Testis (tissue), 3 donors: ENCODE measurements around the gene INTS11. TPM values are rescaled to one million over a fixed set of nuclear protein-coding genes. Genes with fewer than 3 reads are reported as not detected.

ENCODE experiments used
- DNase-seq: peaks from one replicate; pipeline ENCODE4 v3.0.0-alpha.2; 2019
- H3K27ac ChIP-seq, 2 donors: fragments of 200-600 bp; sonication (generic); one replicate each; pipeline ENCODE4 v1.5.1; 2019
- H3K27me3 ChIP-seq: fragments of 200-600 bp; sonication (generic); one replicate; pipeline ENCODE4 v1.5.1; 2019
- H3K36me3 ChIP-seq: fragments of 200-600 bp; sonication (generic); one replicate; pipeline ENCODE4 v1.5.1; 2017; ENCODE audit warnings: low read depth; ENCODE audit errors: missing control alignments
- H3K4me1 ChIP-seq: fragments of 200-600 bp; sonication (generic); one replicate; pipeline ENCODE4 v1.5.1; 2019
- H3K4me3 ChIP-seq, 2 donors: fragments of 200-600 bp; sonication (generic); one replicate each; pipeline ENCODE4 v1.5.1; 2017 to 2019
- H3K9me3 ChIP-seq: fragments of 200-600 bp; sonication (generic); one replicate; pipeline ENCODE4 v1.5.1; 2017
- CTCF ChIP-seq, 3 experiments: fragments of 450-650 bp in 2 of 3; fragments of 200-600 bp in 1 of 3; sonication (generic) in 1 of 3; IDR thresholded peaks; one replicate each; pipeline ENCODE4 v1.5.1; 2016 to 2019; ENCODE audit warnings: antibody characterized with exemption in 3 of 3, mild to moderate bottlenecking in 2 of 3, moderate library complexity in 1 of 3
- POLR2A ChIP-seq: fragments of 450-650 bp; IDR thresholded peaks from one replicate; pipeline ENCODE4 v1.6.1; 2017; ENCODE audit warnings: antibody characterized with exemption, mild to moderate bottlenecking, moderate library complexity
- WGBS, 2 donors: methylation state at CpG; one replicate each; pipeline ENCODE4 v1.1.5; 2018; 5-methylcytosine and 5-hydroxymethylcytosine counted together
- intact Hi-C: fragments of 100-400 bp; cut with DNase I; formaldehyde crosslinking; loops from one replicate; pipeline ENCODE4 v1.15.1; 2023; ENCODE audit warnings: low total_unique reads
- polyA plus RNA-seq: library from polyadenylated mRNA; stranded (reverse); fragments of 350-450 nt; fragmentation: Illumina TruSeq; extraction: RNeasy Lipid Tissue Mini Kit (QIAGEN cat#74804); gene quantifications from one replicate; pipeline ENCODE4 v1.2.3, GENCODE V29; 2014; ENCODE audit warnings: low read depth, low replicate concordance; ENCODE audit not compliant: insufficient read depth
- total RNA-seq, 2 donors: library from RNA; depleted of rRNA; stranded (reverse); fragments of >200 nt; gene quantifications; one replicate each; pipeline ENCODE4 v1.2.3, GENCODE V29; 2016

The INTS11 gene
- total and polyA plus RNA-seq, 3 donors from 2014 or later: 213 to 232 (median 220) TPM

GRCh38 chr1:1267488-1268283 is 56.8 kb downstream of the INTS11 start:
- no peak for DNase-seq
- Histone ChIP-seq H3K27ac (no peak overlapping the region), H3K27me3 (no peaks in the 10 kb centered on the region), H3K36me3 (no peaks in the 10 kb centered on the region), H3K9me3 (no peaks in the 10 kb centered on the region), H3K4me3 (no peak overlapping the region), H3K4me1 (peaks cover 29% of the 10 kb centered on the region)
- WGBS, 2 donors: 92% methylated on average over 32 to 39 of the region's 39 CpGs
- intact Hi-C loops: no loop called here
- TF ChIP-seq POLR2A (no peak), CTCF (IDR thresholded peaks at IDR 0.05) (no peak)

- TF ChIP-seq CTCF (IDR thresholded peaks at IDR 0.05) (no peak), POLR2A (no peak)
- Histone ChIP-seq H3K9me3 (no peaks in the 10 kb centered on the region), H3K4me1 (peaks cover 4% of the 10 kb centered on the region), H3K27me3 (no peaks in the 10 kb centered on the region), H3K36me3 (no peaks in the 10 kb centered on the region), H3K4me3 (no peak overlapping the region), H3K27ac (no peak overlapping the region)
- intact Hi-C loops: no loop called here
- DNase-seq: no peak
- 60 to 78% methylated on average over 8 to 10 of the region's 10 CpGs for WGBS, 2 donors
Observed at GRCh38 chr1:1264868-1265272, 59.6 kb downstream of the INTS11 start.

- Histone ChIP-seq H3K4me3 (no peak overlapping the region), H3K36me3 (no peaks in the 10 kb centered on the region), H3K27me3 (no peaks in the 10 kb centered on the region), H3K27ac (no peak overlapping the region), H3K9me3 (no peaks in the 10 kb centered on the region), H3K4me1 (peaks cover 4% of the 10 kb centered on the region)
- DNase-seq: no peak
- no peak for TF ChIP-seq POLR2A
- TF ChIP-seq CTCF (IDR thresholded peaks at IDR 0.05): no peak
- intact Hi-C loops: no loop called here
- WGBS, 2 donors: 90 to 91% methylated on average over 9 of the region's 9 CpGs
Observed at GRCh38 chr1:1264026-1264425, 60.4 kb downstream of the INTS11 start.

GRCh38 chr1:1262758-1263157 is 61.7 kb downstream of the INTS11 start:
- WGBS, 2 donors: 91 to 99% methylated on average over 5 to 8 of the region's 8 CpGs
- intact Hi-C loops: no loop called here
- H3K4me1 ChIP-seq: no peaks in the 10 kb centered on the region
- TF ChIP-seq CTCF (IDR thresholded peaks at IDR 0.05) (no peak), POLR2A (no peak)
- no peaks in the 10 kb centered on the region for H3K36me3 ChIP-seq
- H3K9me3 ChIP-seq: no peaks in the 10 kb centered on the region
- no peak overlapping the region for H3K27ac ChIP-seq
- DNase-seq: no peak
- H3K27me3 ChIP-seq: no peaks in the 10 kb centered on the region
- no peak overlapping the region for H3K4me3 ChIP-seq

- no peaks in the 10 kb centered on the region for H3K9me3 ChIP-seq
- DNase-seq: no peak
- no peaks in the 10 kb centered on the region for H3K27me3 ChIP-seq
- H3K27ac ChIP-seq: no peak overlapping the region
- TF ChIP-seq CTCF (IDR thresholded peaks at IDR 0.05) (no peak), POLR2A (no peak)
- intact Hi-C loops: no loop called here
- H3K36me3 ChIP-seq: no peaks in the 10 kb centered on the region
- WGBS, 2 donors: 94 to 97% methylated on average over 17 of the region's 17 CpGs
- H3K4me3 ChIP-seq: no peak overlapping the region
- no peaks in the 10 kb centered on the region for H3K4me1 ChIP-seq
Observed at GRCh38 chr1:1262071-1262470, 62.4 kb downstream of the INTS11 start.
